GM06990 (cell line): ENCODE measurements around the gene SLC25A26.
"Not testable (repeated sequence)": the region's sequence is repeated elsewhere in the genome, so short reads cannot be mapped to it uniquely, and the experiment has no call there.

Experiments
- DNase-seq: peaks from one replicate; pipeline ENCODE4 v3.0.0-alpha.2; 2011; ENCODE audit not compliant: insufficient read length; ENCODE audit errors: extremely low read depth
- H3K27me3 ChIP-seq: replicated peaks from 2 replicates; pipeline ENCODE4 v1.6.0; 2011; ENCODE audit warnings: low read length; ENCODE audit not compliant: control insufficient read depth, insufficient read depth
- H3K36me3 ChIP-seq: 2 replicates; pipeline ENCODE4 v1.5.1; 2011; ENCODE audit warnings: low read length; ENCODE audit not compliant: control insufficient read depth, insufficient read depth
- H3K4me3 ChIP-seq: replicated peaks from 2 replicates; pipeline ENCODE4 v1.5.1; 2011; ENCODE audit warnings: low read depth, mild to moderate bottlenecking, control low read depth, low read length
- CTCF ChIP-seq: IDR thresholded peaks from 2 replicates; pipeline ENCODE4 v1.5.1; 2011; ENCODE audit warnings: low read length, control low read depth, mild to moderate bottlenecking, inconsistent platforms; ENCODE audit not compliant: insufficient read depth, poor library complexity, severe bottlenecking

SLC25A26 gene

DNA sequence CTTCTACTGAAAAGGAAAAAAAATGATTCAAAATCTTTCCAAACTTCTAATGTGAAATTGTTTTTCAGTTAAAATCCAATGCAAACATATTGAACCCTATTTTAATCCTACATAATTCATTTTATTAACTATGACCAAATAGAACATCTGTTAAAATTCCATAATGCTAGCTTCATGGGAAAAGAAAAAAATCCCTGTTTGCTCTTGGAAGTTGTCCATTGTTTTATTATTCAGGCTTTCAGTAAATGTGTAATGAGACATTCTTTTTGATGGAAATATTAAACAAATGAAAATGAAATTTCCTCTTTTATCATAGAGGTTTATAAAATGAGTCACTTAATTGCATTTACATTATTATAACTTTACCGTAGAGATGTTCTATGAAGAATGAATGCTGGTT is 49.5 kb downstream of the SLC25A26 start:
- no peak for DNase-seq
- no peaks in the 10 kb centered on the region; the same call in 1 of the 2 replicates for H3K36me3 ChIP-seq
- H3K4me3 ChIP-seq = no peak overlapping the region
- no peak for TF ChIP-seq CTCF
- no peaks in the 10 kb centered on the region for H3K27me3 ChIP-seq

DNA sequence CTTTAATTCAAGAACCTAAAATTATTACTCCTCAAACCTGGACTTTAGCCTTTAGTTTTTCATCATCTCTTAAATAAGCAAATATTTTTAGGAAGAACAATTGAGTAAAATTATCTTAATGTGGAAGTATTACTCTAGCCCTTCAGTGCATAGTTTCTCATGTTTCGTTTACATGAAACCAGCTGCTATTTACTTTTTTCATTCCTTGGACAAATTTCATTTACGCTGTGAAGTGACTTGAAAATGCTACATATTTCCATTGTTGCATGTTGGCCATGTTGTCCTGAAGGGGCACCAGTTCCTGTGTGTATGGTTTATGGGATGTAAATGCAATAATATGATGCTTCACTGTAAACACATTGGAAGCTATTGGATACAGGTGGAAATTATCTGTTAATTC is 49.9 kb downstream of the SLC25A26 start:
- H3K27me3 ChIP-seq = no peaks in the 10 kb centered on the region
- TF ChIP-seq CTCF = no peak
- H3K4me3 ChIP-seq = no peak overlapping the region
- no peak for DNase-seq
- no peaks in the 10 kb centered on the region; the same call in 1 of the 2 replicates for H3K36me3 ChIP-seq

- H3K27me3 ChIP-seq = no peaks in the 10 kb centered on the region
- TF ChIP-seq CTCF = no peak
- no peak for DNase-seq
- no peak overlapping the region for H3K4me3 ChIP-seq
- no peaks in the 10 kb centered on the region; the same call in 1 of the 2 replicates for H3K36me3 ChIP-seq
Measured at GRCh38 chr3:66271231-66271630, 50.4 kb downstream of the SLC25A26 start.

GRCh38 chr3:66272016-66272415 is 51.2 kb downstream of the SLC25A26 start:
- Histone ChIP-seq H3K36me3 (no peaks in the 10 kb centered on the region; the same call in 1 of the 2 replicates), H3K4me3 (no peak overlapping the region), H3K27me3 (no peaks in the 10 kb centered on the region)
- DNase-seq = no peak
- no peak for TF ChIP-seq CTCF

- H3K36me3 ChIP-seq, H3K27me3 ChIP-seq, DNase-seq, H3K4me3 ChIP-seq: not testable (repeated sequence)
Measured at GRCh38 chr3:66274837-66275236, 54.0 kb downstream of the SLC25A26 start.

DNA sequence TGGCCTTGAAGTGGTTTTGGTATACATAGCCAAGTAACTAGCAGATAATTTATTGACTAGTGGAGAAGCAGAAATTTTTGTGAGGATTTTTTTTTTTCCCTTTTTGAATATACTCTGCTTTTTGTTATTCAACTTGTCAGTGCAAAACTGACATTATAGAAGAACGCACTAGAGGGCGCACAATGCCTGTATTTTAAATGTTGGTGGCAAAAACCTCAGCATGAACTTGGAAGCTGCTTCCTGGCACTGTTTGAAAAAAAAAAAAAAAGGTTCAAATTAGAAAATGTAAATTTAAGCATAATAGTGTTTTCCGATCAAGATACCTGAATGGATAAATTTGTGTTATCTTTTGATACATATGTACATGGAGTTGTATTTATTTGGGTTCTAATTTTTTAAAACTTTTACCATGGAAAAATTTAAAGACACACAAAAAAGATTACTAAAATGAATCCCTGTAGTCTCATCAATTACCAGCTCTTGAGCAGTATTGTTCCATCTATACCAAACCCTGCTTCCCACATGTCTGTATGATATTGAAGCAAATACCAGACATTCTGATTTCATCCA is 56.0 kb downstream of the SLC25A26 start:
- no peak for DNase-seq
- Histone ChIP-seq H3K27me3 (no peaks in the 10 kb centered on the region), H3K4me3 (no peak overlapping the region), H3K36me3 (no peaks in the 10 kb centered on the region)
- TF ChIP-seq CTCF = peak; percentile 57
